ENCODE measurements around the gene FBN3. TPM values are rescaled to one million over a fixed set of nuclear protein-coding genes. Genes with fewer than 3 reads are reported as not detected.

The FBN3 gene
- total and polyA plus RNA-seq, 8 donors = 0.08 to 0.55 TPM; not detected in 6

GRCh38 chr19:8135946-8136618 lies 13.3 kb downstream of the FBN3 start:
- WGBS, 5 donors = 76 to 91% (median 79%) methylated on average over 20 to 32 of the region's 32 CpGs
- Histone ChIP-seq H3K4me3 (no peak overlapping the region), H3K4me1 (peaks cover 0 to 7% (median 3%) of the 10 kb centered on the region in 4 donors), H3K27me3 (peaks cover 0 to 18% (median 0%) of the 10 kb centered on the region in 3 donors), H3K9me3 (no peaks in the 10 kb centered on the region), H3K36me3 (no peaks in the 10 kb centered on the region), H3K27ac (no peak overlapping the region)
- TF ChIP-seq EP300 (IDR thresholded peaks at IDR 0.05) = no peak
- intact Hi-C loops (cut with DNase I; ENCODE audit: low total_unique reads) = no loop called here
- DNase-seq = no peak

DNA sequence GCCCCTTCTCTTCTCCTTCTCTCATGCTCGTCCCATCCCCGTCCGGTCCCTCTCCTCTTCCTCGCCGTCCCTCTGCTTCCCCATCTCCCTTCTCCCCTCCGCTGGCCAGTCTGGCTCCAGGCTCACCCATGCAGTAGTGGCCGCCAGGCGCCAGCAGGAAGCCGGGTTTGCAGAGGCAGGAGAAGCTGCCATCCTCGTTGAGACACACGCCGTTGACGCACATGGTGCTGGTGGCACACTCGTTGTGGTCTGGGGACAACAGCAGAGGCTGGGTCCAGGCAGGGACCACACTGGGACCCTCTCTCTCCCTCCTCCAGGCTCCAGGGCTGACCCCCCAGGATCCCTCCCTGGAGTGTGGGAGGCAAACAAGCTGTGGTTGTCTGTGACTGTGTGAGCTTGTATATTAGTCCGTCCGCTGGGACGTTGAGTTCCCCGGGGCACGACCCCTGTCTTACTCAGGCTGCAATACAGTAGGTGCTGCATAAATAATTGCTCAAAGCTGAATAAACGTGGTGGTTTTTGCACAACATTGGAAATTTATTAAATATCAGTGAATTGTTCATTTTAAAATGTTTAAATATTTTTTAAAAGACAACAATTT lies 16.4 kb downstream of the FBN3 start:
- Histone ChIP-seq H3K27me3 (peaks cover 0 to 34% (median 0%) of the 10 kb centered on the region in 3 donors), H3K4me1 (no peaks in the 10 kb centered on the region), H3K4me3 (no peak overlapping the region), H3K9me3 (no peaks in the 10 kb centered on the region), H3K27ac (no peak overlapping the region), H3K36me3 (no peaks in the 10 kb centered on the region)
- no peak for DNase-seq
- TF ChIP-seq, protein P1, sequence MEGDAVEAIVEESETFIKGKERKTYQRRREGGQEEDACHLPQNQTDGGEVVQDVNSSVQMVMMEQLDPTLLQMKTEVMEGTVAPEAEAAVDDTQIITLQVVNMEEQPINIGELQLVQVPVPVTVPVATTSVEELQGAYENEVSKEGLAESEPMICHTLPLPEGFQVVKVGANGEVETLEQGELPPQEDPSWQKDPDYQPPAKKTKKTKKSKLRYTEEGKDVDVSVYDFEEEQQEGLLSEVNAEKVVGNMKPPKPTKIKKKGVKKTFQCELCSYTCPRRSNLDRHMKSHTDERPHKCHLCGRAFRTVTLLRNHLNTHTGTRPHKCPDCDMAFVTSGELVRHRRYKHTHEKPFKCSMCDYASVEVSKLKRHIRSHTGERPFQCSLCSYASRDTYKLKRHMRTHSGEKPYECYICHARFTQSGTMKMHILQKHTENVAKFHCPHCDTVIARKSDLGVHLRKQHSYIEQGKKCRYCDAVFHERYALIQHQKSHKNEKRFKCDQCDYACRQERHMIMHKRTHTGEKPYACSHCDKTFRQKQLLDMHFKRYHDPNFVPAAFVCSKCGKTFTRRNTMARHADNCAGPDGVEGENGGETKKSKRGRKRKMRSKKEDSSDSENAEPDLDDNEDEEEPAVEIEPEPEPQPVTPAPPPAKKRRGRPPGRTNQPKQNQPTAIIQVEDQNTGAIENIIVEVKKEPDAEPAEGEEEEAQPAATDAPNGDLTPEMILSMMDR (IDR thresholded peaks at IDR 0.05) = no peak
- TF ChIP-seq EP300 (IDR thresholded peaks at IDR 0.05) (no peak), POLR2A (IDR thresholded peaks at IDR 0.05) (no peak), POLR2AphosphoS5 (IDR thresholded peaks at IDR 0.05) (no peak)
- WGBS, 5 donors = 69 to 82% (median 79%) methylated on average over 20 of the region's 20 CpGs
- intact Hi-C loops (cut with DNase I; ENCODE audit: low total_unique reads) = no loop called here

DNA sequence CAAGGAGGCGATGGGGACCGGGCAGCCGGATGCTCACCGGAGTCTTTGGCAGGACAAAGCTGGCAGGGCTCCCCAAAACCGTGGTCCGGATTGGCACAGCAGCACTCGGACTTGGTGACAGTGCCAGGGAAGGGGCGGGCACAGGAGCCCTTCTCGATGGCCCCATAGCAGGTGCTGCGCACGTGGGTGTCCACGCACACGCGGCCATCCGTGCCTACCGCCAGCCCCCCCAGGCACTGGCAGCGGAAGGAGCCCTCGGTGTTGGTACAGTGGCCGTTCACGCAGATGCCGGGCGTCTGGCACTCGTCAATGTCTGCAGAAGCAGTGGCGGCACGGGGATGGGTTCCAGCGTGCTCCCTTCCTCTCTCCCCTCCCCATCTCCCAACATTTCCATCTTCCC lies 17.9 kb downstream of the FBN3 start:
- Histone ChIP-seq H3K27me3 (peaks cover 0 to 35% (median 0%) of the 10 kb centered on the region in 3 donors), H3K27ac (no peak overlapping the region), H3K4me1 (no peaks in the 10 kb centered on the region), H3K4me3 (no peak overlapping the region), H3K9me3 (no peaks in the 10 kb centered on the region), H3K36me3 (no peaks in the 10 kb centered on the region)
- intact Hi-C loops (cut with DNase I; ENCODE audit: low total_unique reads) = no loop called here
- peak in 1 of 2 donors; percentile 71 for DNase-seq
- 76 to 88% (median 84%) methylated on average over 26 of the region's 26 CpGs for WGBS, 5 donors
- TF ChIP-seq POLR2A (IDR thresholded peaks at IDR 0.05) (no peak), EP300 (IDR thresholded peaks at IDR 0.05) (no peak), POLR2AphosphoS5 (IDR thresholded peaks at IDR 0.05) (no peak)
- TF ChIP-seq, protein P1 (IDR thresholded peaks at IDR 0.05) = no peak

DNA sequence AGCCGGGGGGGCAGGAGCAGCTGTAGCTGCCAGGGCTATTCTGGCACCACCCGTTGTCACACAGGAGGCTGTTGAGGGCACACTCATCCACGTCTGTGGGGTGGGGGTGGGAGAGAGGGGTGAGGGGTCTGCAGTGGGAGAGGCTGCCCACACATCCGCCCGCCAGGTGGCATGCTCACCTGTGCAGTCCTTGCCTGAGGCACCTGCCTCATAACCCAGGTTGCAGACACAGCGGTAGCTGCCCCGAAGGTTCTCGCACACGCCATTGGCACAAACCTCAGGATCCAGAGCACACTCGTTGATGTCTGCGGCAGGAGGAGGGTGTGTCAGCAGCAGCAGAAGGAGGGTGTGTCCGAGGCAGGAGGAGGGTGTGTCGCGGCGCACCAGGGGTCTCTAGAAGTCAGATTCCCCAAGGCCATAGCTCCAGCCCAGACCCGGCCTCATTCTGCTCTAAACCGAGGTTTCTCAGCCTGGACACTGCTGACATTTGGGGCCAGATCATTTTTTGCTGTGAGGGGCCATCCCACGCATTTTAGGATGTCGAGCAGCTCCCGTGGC lies 20.3 kb downstream of the FBN3 start:
- no peak overlapping the region for H3K27ac ChIP-seq
- H3K4me1 ChIP-seq = no peaks in the 10 kb centered on the region
- H3K4me3 ChIP-seq = no peak overlapping the region
- intact Hi-C loops (cut with DNase I; ENCODE audit: low total_unique reads) = no loop called here
- TF ChIP-seq POLR2A (IDR thresholded peaks at IDR 0.05) (no peak), POLR2AphosphoS5 (IDR thresholded peaks at IDR 0.05) (no peak), EP300 (IDR thresholded peaks at IDR 0.05) (no peak)
- TF ChIP-seq, protein P1 (IDR thresholded peaks at IDR 0.05) = no peak
- no peaks in the 10 kb centered on the region for H3K9me3 ChIP-seq
- no peaks in the 10 kb centered on the region for H3K36me3 ChIP-seq
- no peak for DNase-seq
- H3K27me3 ChIP-seq = peaks cover 0 to 33% (median 0%) of the 10 kb centered on the region in 3 donors
- 60 to 84% (median 69%) methylated on average over 16 to 20 of the region's 20 CpGs for WGBS, 5 donors

All from stomach (tissue), 9 donors.